GM19240 (cell line): Measurements from ENCODE around the gene CYP2S1.
"Not testable (repeated sequence)": the region's sequence is repeated elsewhere in the genome, so short reads cannot be mapped to it uniquely, and the experiment has no call there.

ENCODE experiments used
- DNase-seq: peaks from one replicate; pipeline ENCODE4 v3.0.0; 2011; ENCODE audit warnings: low spot score; ENCODE audit not compliant: insufficient read length

Gene CYP2S1

GRCh38 chr19:41192574-41193429 is at the start of gene CYP2S1:
Gene CYP2S1, plus strand, starts transcription at chr19:41193219. Its CDS starts 46 bp downstream, at chr19:41193265.
- DNase-seq = no peak

GRCh38 chr19:41144403-41144802 is 48.6 kb upstream of the CYP2S1 start:
- DNase-seq = peak; percentile 34

GRCh38 chr19:41149831-41150230 is 43.2 kb upstream of the CYP2S1 start:
- DNase-seq = no peak

GRCh38 chr19:41150986-41151385 is 42.0 kb upstream of the CYP2S1 start:
- DNase-seq = not testable (repeated sequence)

- DNase-seq = no peak
These were observed 39.0 kb upstream of the CYP2S1 start for GRCh38 chr19:41154060-41154459.

- no peak for DNase-seq
These were observed 36.8 kb upstream of the CYP2S1 start for GRCh38 chr19:41156207-41156606.

GRCh38 chr19:41159881-41160280 is 33.1 kb upstream of the CYP2S1 start:
- no peak for DNase-seq

GRCh38 chr19:41161903-41162302 is 31.1 kb upstream of the CYP2S1 start:
- DNase-seq = no peak

- no peak for DNase-seq
These were observed 25.8 kb upstream of the CYP2S1 start for GRCh38 chr19:41166944-41167804.

GRCh38 chr19:41172297-41173164 is 20.5 kb upstream of the CYP2S1 start:
- no peak for DNase-seq

- no peak for DNase-seq
These were observed 18.6 kb upstream of the CYP2S1 start for GRCh38 chr19:41174297-41174928.

GRCh38 chr19:41175801-41176777 is 16.9 kb upstream of the CYP2S1 start:
- no peak for DNase-seq

GRCh38 chr19:41180173-41180572 is 12.8 kb upstream of the CYP2S1 start:
- not testable (repeated sequence) for DNase-seq

- DNase-seq = no peak
These were observed 5.8 kb upstream of the CYP2S1 start for GRCh38 chr19:41186971-41187883.

- no peak for DNase-seq
These were observed 5.1 kb upstream of the CYP2S1 start for GRCh38 chr19:41187884-41188279.

- DNase-seq = no peak
These were observed 3.5 kb upstream of the CYP2S1 start for GRCh38 chr19:41189425-41190065.

GRCh38 chr19:41193430-41194156 is 574 bp downstream of the CYP2S1 start:
- no peak for DNase-seq
